GM19328 (cell line): Measurements from ENCODE around the gene KCTD2.

Experiments
- ATAC-seq: cut with Tn5 transposase; IDR thresholded peaks from one replicate; pipeline ENCODE4 v1.9.1; 2021; ENCODE audit warnings: mild to moderate bottlenecking, moderate library complexity; ENCODE audit not compliant: unreplicated experiment

KCTD2 gene

DNA sequence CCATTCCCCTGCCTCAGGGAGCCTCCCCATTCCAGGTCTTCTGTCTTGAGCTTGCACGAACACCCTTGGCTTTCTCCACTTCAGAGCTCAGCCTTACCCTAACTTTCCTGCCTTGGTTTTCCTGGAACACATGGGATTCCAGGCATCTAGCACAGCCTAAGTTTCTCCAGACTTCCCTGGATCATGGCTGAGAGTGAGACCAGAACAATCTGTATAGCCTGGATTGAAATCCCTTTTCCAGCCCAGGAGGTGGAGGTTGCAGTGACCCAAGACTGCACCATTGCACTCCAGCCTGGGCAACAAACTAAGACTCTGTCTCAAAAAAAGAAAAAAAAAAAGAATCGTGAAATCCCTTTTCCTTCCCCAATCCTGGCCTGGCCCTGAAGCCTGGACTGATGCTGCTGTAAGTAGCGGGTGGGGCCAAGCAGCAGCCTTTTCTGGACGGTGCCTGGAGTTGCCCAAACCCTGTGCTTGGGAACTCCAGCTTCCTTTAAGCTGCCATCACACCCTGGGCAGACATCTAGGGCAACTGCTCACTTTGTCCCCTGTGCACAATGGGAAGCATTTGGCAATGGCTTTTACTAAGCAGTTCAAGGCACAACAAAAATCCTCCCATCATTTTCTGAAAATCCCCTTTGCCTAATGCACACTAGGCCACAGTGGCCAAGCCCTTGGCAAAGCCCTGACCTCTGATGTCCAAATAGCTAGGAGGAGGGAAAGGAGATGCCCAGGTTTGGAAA lies 28.7 kb downstream of the KCTD2 start:
- ATAC-seq, result no peak

DNA sequence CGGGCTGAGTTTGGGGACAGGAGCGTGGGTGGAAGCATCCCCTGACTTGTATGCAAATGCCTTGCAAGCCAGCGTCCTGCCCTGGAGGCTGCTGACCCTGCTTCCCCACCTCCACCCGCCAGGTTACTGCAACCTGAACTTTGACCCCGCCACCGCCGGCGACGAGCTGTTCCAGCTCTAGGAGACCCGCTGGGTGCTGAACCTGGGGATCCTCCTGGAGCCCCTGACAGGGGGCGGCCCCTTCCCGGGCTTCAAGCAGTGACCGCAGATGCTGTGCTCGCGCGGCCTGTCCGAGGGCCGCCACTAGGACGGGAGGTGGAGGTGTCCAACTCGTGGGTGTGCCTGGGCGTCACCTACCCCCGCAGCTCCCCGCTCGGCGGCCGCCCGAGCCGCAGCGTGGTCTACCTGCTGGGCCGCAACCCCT lies 30.1 kb downstream of the KCTD2 start:
- ATAC-seq, result no peak

- ATAC-seq, result no peak
Measured at GRCh38 chr17:75077496-75078283, 30.7 kb downstream of the KCTD2 start.

GRCh38 chr17:75078284-75079022 lies 31.4 kb downstream of the KCTD2 start:
- no peak for ATAC-seq

GRCh38 chr17:75079023-75079373 lies 32.0 kb downstream of the KCTD2 start:
- no peak for ATAC-seq

GRCh38 chr17:75081611-75082540 lies 34.9 kb downstream of the KCTD2 start:
- no peak for ATAC-seq

GRCh38 chr17:75082683-75083082 lies 35.7 kb downstream of the KCTD2 start:
- ATAC-seq, result no peak

DNA sequence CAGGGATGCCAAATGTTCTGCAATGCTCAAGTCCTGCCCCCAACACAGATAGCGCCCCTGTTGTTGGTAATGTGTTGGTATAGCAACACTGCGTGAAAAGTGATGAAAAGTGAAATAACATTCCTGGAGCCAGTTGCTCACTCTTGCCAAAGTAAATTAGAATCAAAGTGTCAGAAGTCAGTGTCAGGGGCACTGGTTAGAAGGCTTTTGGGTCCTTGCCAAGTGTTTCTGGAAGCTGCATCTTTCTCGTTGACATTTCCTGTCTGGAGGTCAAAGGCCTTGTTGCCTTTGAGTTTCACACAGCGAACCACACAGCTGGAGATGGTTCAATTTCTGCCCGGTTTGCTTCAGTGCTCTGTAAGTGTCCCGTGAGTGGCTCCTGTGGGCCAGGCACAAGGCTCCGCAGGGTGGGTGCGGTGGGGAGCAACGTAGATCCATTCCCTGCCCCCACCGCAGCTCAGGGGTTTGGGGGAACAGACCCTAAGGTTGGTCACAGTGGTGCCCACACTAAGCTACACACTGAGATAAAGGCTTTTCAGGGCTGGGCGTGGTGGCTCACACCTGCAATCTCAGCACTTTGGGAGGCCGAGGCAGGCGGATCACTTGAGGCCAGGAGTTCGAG lies 37.1 kb downstream of the KCTD2 start:
- ATAC-seq, result no peak

DNA sequence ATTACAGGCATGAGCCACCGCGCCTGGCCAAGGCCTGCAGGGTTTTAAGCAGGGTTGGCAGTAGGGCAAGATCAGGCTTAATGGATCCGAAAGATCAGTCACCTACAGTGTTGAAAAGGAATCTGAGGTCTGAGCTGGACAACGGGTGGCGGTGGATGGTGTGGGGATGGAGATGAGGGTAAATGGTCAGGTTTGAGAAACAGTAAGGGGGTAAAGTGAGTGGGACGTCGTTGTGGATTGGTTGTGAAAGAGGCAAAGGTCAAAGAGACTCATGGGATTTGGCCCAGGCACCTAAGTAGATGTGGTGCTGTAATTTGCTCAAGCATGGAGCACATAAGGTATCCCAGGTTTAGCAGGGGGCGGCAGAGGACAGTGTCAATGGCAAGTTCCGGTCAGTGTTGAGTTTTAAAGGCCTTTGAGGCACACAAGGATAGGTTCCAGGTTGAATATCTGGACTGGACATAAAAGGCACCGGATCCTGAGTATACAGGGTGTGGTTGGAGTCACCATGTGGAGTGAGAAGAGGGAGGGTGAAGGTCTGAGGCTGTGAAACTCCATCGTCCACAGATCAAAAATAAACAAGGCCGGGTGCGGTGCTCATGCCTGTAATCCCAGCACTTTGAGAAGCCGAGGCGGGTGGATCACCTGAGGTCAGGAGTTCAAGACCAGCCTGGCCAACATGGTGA lies 39.6 kb downstream of the KCTD2 start:
- ATAC-seq, result no peak

DNA sequence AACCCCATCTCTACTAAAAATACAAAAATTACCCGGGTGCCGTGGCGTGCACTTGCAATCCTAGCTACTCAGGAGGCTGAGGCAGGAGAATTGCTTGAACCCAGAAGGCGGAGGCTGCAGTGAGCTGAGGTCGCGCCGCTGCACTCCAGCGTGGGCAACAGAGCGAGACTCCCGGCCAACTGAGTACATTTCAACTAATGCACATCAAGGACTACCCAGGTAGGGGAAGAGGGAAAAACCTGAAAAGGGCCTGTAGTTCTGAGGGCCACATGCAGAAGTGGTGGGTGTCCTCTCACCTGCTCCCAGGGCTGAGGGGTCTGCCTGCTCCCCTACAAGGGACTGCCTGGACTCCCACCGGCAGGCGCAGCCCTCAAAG lies 40.1 kb downstream of the KCTD2 start:
- ATAC-seq, result no peak

DNA sequence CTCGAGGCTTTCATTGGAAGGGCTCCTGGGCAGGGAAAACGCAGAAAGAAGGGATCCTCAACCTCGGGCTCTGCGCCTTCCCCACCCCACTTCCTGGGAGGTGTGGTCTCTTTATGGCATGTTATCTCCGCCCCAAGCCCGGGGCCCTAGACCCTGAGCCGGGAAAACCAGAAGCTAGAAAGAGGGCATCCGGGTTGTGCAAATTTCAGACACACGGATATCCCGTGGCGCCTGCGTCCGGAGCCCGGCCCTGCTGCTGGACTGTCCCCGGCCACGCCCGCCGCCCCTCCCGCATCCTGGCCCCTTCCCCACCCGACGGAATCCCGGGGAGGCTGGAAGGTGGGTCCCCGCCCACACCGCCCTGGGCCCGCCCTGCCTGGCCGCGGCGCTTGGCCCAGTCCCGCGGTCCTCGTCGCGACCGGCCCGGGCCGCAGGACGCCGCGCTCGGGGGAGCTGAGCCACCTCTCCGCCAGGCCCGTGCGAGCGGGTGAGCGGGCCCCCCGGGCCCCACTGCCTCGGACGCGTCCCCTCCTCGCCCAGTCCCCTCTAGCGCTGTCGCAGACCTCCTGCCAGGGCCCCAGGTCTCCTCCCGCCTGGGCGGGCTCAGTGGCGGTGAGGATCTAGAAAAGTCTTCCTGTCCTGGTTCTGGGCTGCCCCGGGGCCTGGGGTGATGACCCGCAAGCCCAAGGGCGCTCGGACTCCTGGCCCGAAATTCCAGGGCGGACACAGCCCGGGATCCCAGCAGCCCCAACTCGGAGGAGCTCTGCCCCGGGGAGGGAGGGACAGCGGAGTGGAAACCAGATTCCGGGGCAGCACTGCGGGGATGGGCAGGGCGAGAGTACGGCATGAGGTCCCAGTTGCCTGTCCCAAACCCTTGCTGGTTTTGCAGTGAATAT lies 40.8 kb downstream of the KCTD2 start, which contains the start of gene SLC16A5:
Gene SLC16A5, plus strand, starts transcription at position 397 of the 896 bp plus-strand sequence. CDS start 5,683 bp downstream, outside the sequence.
- ATAC-seq, result no peak

- ATAC-seq, result no peak
Measured at GRCh38 chr17:75088465-75089417, 41.7 kb downstream of the KCTD2 start.

GRCh38 chr17:75090871-75091854 lies 44.1 kb downstream of the KCTD2 start:
- no peak for ATAC-seq

- no peak for ATAC-seq
Measured at GRCh38 chr17:75091855-75092327, 44.9 kb downstream of the KCTD2 start.

DNA sequence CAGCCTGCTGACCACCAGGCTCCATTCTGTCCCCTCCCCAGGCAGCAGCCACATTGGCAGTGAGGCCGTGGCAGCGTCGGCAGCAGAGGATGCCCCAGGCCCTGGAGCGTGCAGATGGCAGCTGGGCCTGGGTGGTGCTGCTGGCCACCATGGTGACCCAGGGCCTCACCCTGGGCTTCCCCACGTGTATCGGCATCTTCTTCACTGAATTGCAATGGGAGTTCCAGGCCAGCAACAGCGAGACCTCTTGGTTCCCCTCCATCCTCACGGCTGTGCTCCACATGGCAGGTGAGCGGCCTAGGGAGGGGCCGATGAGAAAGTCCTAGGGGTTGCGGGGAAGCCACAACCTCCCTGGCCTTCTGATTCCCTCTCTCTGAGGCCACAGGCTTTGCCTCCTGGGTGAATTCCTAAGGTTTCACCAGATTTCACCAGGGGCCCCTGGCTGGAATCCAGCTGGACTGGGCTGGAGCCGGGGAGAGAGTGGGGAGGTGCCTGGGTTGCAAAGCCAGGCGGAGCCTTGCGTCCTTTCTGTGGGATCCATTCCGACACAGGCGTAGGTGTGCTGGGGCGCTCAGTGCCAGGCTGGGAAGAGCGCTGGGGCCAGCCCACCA lies 46.6 kb downstream of the KCTD2 start:
- no peak for ATAC-seq
